Ishikawa (cell line): Measurements from ENCODE around the gene MSH2.

ENCODE experiments used
- CREB1 ChIP-seq: IDR thresholded peaks from 2 replicates; pipeline ENCODE4 v1.6.1; 2012; ENCODE audit warnings: low read depth
- EGR1 ChIP-seq: IDR thresholded peaks from 2 replicates; pipeline ENCODE4 v1.6.1; 2012
- EP300 ChIP-seq: IDR thresholded peaks from 2 replicates; pipeline ENCODE4 v1.6.1; 2012; ENCODE audit warnings: borderline replicate concordance
- FOXM1 ChIP-seq: IDR thresholded peaks from 2 replicates; pipeline ENCODE4 v1.6.1; 2012; ENCODE audit warnings: low read depth, borderline replicate concordance
- RAD21 ChIP-seq: IDR thresholded peaks from 2 replicates; pipeline ENCODE4 v1.6.1; 2012; ENCODE audit warnings: low read depth
- TAF1 ChIP-seq: IDR thresholded peaks from 2 replicates; pipeline ENCODE4 v1.6.1; 2012; ENCODE audit warnings: low read depth, mild to moderate bottlenecking
- TEAD4 ChIP-seq: IDR thresholded peaks from 2 replicates; pipeline ENCODE4 v1.6.1; 2012
- YY1 ChIP-seq: IDR thresholded peaks from 2 replicates; pipeline ENCODE4 v1.6.1; 2012; ENCODE audit warnings: low read depth
- TF ChIP-seq, protein P1 (sequence below): IDR thresholded peaks from 2 replicates; pipeline ENCODE4 v1.6.1; 2012

DNA sequence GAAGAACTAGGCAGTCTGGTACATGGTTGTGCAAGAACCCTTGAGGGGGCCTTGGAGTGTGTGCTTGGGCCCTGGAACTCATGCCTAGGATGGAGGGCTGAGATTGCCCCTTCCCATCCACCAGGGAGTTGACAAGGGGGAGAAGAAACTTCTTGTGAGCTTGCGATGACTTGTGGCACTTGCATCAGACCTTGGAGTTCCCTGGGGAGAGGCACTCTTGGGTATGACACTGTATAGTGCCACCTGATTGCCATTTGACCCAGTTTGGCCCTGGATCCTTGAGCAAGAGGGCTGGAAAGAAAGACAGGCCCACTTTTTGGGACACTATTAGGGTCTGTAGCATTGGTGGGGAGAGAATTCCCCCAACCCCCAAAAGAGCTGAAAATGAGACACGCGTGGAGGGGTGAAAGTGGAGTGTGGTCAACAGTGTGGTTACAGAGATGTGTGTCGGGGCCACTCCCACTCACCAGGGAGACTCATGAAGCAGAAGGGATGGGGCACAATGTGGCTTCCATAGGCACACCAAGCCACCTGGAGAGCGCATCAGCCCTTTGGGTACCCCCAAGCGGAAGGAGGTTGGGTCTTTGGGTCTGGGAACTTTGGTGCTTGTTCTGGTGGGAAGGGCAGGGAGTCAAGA, 101.3 kb downstream of the MSH2 start:
- no peak for TF ChIP-seq EP300
- TF ChIP-seq, protein P1, sequence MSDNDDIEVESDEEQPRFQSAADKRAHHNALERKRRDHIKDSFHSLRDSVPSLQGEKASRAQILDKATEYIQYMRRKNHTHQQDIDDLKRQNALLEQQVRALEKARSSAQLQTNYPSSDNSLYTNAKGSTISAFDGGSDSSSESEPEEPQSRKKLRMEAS: no peak
- TF ChIP-seq FOXM1: no peak
- TF ChIP-seq TAF1: no peak
- no peak for TF ChIP-seq TEAD4
- TF ChIP-seq YY1: no peak
- no peak for TF ChIP-seq EGR1
- TF ChIP-seq CREB1: no peak
- TF ChIP-seq RAD21: no peak
